IMR-90 (cell line): ENCODE results near the gene EDIL3. TPM values are rescaled to one million over a fixed set of nuclear protein-coding genes. Genes with fewer than 3 reads are reported as not detected.

ENCODE experiments used
- ATAC-seq: fragments of 200-7000 bp; cut with Tn5 transposase; 2 replicates; pipeline ENCODE4 v1.9.1; 2020; ENCODE audit warnings: low read depth, mild to moderate bottlenecking, moderate library complexity
- BruUV-seq: library from RNA; stranded (reverse); fragments of 400-500 nt; replicated peaks from 2 replicates; lab custom pipeline; 2021; lab: Mats Ljungman, UMichigan
- CTCF ChIA-PET: fragments of 300-600 bp; formaldehyde crosslinking; extraction: SDS; loops from one replicate; lab custom pipeline; 2021; ENCODE audit warnings: antibody characterized with exemption; lab: Yijun Ruan, JAX
- POLR2A ChIA-PET: fragments of 300-600 bp; sonication (Branson Sonifier 250); formaldehyde crosslinking; loops from one replicate; lab custom pipeline; 2022; ENCODE audit warnings: antibody characterized with exemption; ENCODE audit not compliant: unreplicated experiment; lab: Charles Lee
- DNase-seq: peaks from one replicate; pipeline ENCODE4 v3.0.0; 2013
- H2AFZ ChIP-seq: replicated peaks from 2 replicates; pipeline ENCODE3; 2013; ENCODE audit warnings: low read length, mild to moderate bottlenecking; ENCODE audit not compliant: poor library complexity
- H2AK5ac ChIP-seq: 2 replicates; pipeline ENCODE4 v1.6.1; 2013; ENCODE audit warnings: low read depth, low read length, inconsistent platforms
- H2AK9ac ChIP-seq: replicated peaks from 2 replicates; pipeline ENCODE3; 2013; ENCODE audit warnings: mild to moderate bottlenecking, low read depth, low read length, moderate library complexity; ENCODE audit not compliant: poor library complexity
- H2BK120ac ChIP-seq: 2 replicates; pipeline ENCODE4 v1.6.1; 2013; ENCODE audit warnings: low read depth, low read length, inconsistent platforms
- H2BK15ac ChIP-seq: 3 replicates; pipeline ENCODE4 v1.6.1; 2013; ENCODE audit warnings: low read depth, low read length, inconsistent platforms
- H2BK20ac ChIP-seq: 2 replicates; pipeline ENCODE4 v1.6.1; 2013; ENCODE audit warnings: low read depth, mild to moderate bottlenecking, inconsistent platforms, low read length, moderate library complexity
- H2BK5ac ChIP-seq: 2 replicates; pipeline ENCODE4 v1.6.1; 2013; ENCODE audit warnings: mild to moderate bottlenecking, low read depth, low read length, inconsistent platforms; ENCODE audit not compliant: poor library complexity, severe bottlenecking
- H3K14ac ChIP-seq: replicated peaks from 2 replicates; pipeline ENCODE4 v1.6.1; 2013; ENCODE audit warnings: low read depth, low read length, inconsistent platforms
- H3K18ac ChIP-seq: 2 replicates; pipeline ENCODE4 v1.6.1; 2013; ENCODE audit warnings: low read depth, low read length, control low read depth
- H3K23ac ChIP-seq: 2 replicates; pipeline ENCODE4 v1.6.1; 2013; ENCODE audit warnings: low read depth, low read length, inconsistent platforms
- H3K27ac ChIP-seq: 2 replicates; pipeline ENCODE4 v1.5.1; 2013; ENCODE audit warnings: mild to moderate bottlenecking, control low read depth, low read length; ENCODE audit not compliant: insufficient read depth
- H3K27me3 ChIP-seq: 2 replicates; pipeline ENCODE4 v1.6.1; 2013; ENCODE audit warnings: low read length; ENCODE audit not compliant: control insufficient read depth, insufficient read depth
- H3K36me3 ChIP-seq: 2 replicates; pipeline ENCODE4 v1.6.1; 2013; ENCODE audit warnings: low read length, mixed read lengths; ENCODE audit not compliant: control insufficient read depth, insufficient read depth
- H3K4ac ChIP-seq: 2 replicates; pipeline ENCODE4 v1.6.1; 2013; ENCODE audit warnings: low read depth, low read length, inconsistent platforms
- H3K4me1 ChIP-seq: 2 replicates; pipeline ENCODE4 v1.6.1; 2013; ENCODE audit warnings: low read length, mixed read lengths; ENCODE audit not compliant: control insufficient read depth, insufficient read depth
- H3K4me2 ChIP-seq: 2 replicates; pipeline ENCODE4 v1.6.1; 2013; ENCODE audit warnings: low read depth, mild to moderate bottlenecking, control low read depth, low read length, moderate library complexity
- H3K4me3 ChIP-seq: 2 replicates; pipeline ENCODE4 v1.5.1; 2013; ENCODE audit warnings: low read depth, mild to moderate bottlenecking, control low read depth, low read length, moderate library complexity; ENCODE audit not compliant: insufficient read depth
- H3K56ac ChIP-seq: 2 replicates; pipeline ENCODE4 v1.6.1; 2013; ENCODE audit warnings: low read length, inconsistent platforms; ENCODE audit not compliant: insufficient read depth; ENCODE audit errors: extremely low read depth
- H3K79me1 ChIP-seq, 2 experiments: 2 replicates each; pipeline ENCODE4 v1.6.1; 2013; ENCODE audit warnings: low read length in 2 of 2, inconsistent platforms in 1 of 2, low read depth in 1 of 2
- H3K9ac ChIP-seq: 2 replicates; pipeline ENCODE4 v1.6.1; 2013; ENCODE audit warnings: low read depth, low read length, control low read depth
- H3K9me1 ChIP-seq: 2 replicates; pipeline ENCODE4 v1.6.1; 2013; ENCODE audit warnings: low read length, inconsistent platforms; ENCODE audit not compliant: insufficient read depth
- H3K9me3 ChIP-seq: 2 replicates; pipeline ENCODE4 v1.6.1; 2013; ENCODE audit warnings: low read length; ENCODE audit not compliant: control insufficient read depth, insufficient read depth
- H4K20me1 ChIP-seq: 2 replicates; pipeline ENCODE4 v1.6.1; 2013; ENCODE audit warnings: low read length, inconsistent platforms; ENCODE audit not compliant: insufficient read depth
- H4K5ac ChIP-seq: 2 replicates; pipeline ENCODE4 v1.6.1; 2013; ENCODE audit warnings: mild to moderate bottlenecking, low read depth, low read length, control low read depth
- H4K8ac ChIP-seq, 2 experiments: 2 replicates each; pipeline ENCODE4 v1.6.1; 2013; ENCODE audit warnings: low read depth in 2 of 2, low read length in 2 of 2, control low read depth in 1 of 2, inconsistent platforms in 1 of 2
- H4K91ac ChIP-seq: 2 replicates; pipeline ENCODE4 v1.6.1; 2013; ENCODE audit warnings: low read depth, low read length, inconsistent platforms; ENCODE audit not compliant: insufficient read depth
- BHLHE40 ChIP-seq: fragments of 150-350 bp; IDR thresholded peaks from 2 replicates; pipeline ENCODE4 v1.6.1; 2016; ENCODE audit warnings: mild to moderate bottlenecking, low read depth, low read length
- CHD1 ChIP-seq: IDR thresholded peaks from 2 replicates; pipeline ENCODE4 v1.6.1; 2012; ENCODE audit warnings: low read depth, low read length, improper control_type of control experiment
- FOS ChIP-seq: fragments of 150-350 bp; IDR thresholded peaks from 2 replicates; pipeline ENCODE4 v1.6.1; 2016; ENCODE audit warnings: low read depth, low read length
- MAZ ChIP-seq: IDR thresholded peaks from 2 replicates; pipeline ENCODE4 v1.6.1; 2012; ENCODE audit warnings: low read depth, mild to moderate bottlenecking, low read length, improper control_type of control experiment, moderate library complexity, borderline replicate concordance
- POLR2A ChIP-seq: IDR thresholded peaks from 2 replicates; pipeline ENCODE4 v1.6.1; 2012; ENCODE audit warnings: mild to moderate bottlenecking, low read depth, low read length
- RAD21 ChIP-seq: IDR thresholded peaks from 2 replicates; pipeline ENCODE4 v1.6.1; 2012; ENCODE audit warnings: low read length, improper control_type of control experiment
- RCOR1 ChIP-seq: IDR thresholded peaks from 2 replicates; pipeline ENCODE4 v1.6.1; 2012; ENCODE audit warnings: mild to moderate bottlenecking, low read length, improper control_type of control experiment; ENCODE audit not compliant: insufficient replicate concordance
- RFX5 ChIP-seq: IDR thresholded peaks from 2 replicates; pipeline ENCODE4 v1.8.0; 2012; ENCODE audit warnings: low read depth, mild to moderate bottlenecking, low read length, moderate library complexity
- WGBS, 2 experiments: methylation state at CpG; one replicate each; pipeline versions ENCODE4 v1.1.5 to v1.1.7; 2013; ENCODE audit warnings: missing lambda C conversion rate in 2 of 2; ENCODE audit not compliant: insufficient read length in 1 of 2; ENCODE audit errors: extremely low coverage in 2 of 2; 5-methylcytosine and 5-hydroxymethylcytosine counted together
- dilution Hi-C: fragments of 300-500 bp; cut with HindIII; formaldehyde crosslinking; loops from one replicate; pipeline ENCODE4 v1.14.3; 2018; ENCODE audit warnings: low sequenced_read_pairs; ENCODE audit not compliant: unreplicated experiment
- in situ Hi-C: fragments of 300-500 bp; cut with MboI; formaldehyde crosslinking; loops from 3 replicates; pipeline ENCODE4 v1.14.3; 2019; ENCODE audit warnings: low sequenced_read_pairs, inconsistent platforms, mixed read lengths
- intact Hi-C: fragments of 100-400 bp; cut with micrococcal nuclease; formaldehyde crosslinking; loops from 2 replicates; pipeline ENCODE4 v1.10.0; 2022
- polyA plus RNA-seq, 3 experiments: library from polyadenylated mRNA; depleted of rRNA; stranded (reverse); fragments of >200 nt; gene quantifications; 2 replicates each; pipeline ENCODE4 v1.2.3, GENCODE V29; 2012; ENCODE audit warnings: low replicate concordance in 1 of 3
- total RNA-seq: library from RNA; depleted of rRNA; stranded (reverse); fragments of >200 nt; gene quantifications from 2 replicates; pipeline ENCODE4 v1.2.3, GENCODE V29; 2012
- TF ChIP-seq, protein P1 (sequence below): fragments of 150-350 bp; IDR thresholded peaks from 2 replicates; pipeline ENCODE4 v1.6.1; 2017; ENCODE audit warnings: mild to moderate bottlenecking, antibody characterized with exemption, low read length, low read depth
- TF ChIP-seq, protein P2 (sequence below): conservative IDR thresholded peaks from 2 replicates; pipeline ENCODE4 v1.5.1; 2012; ENCODE audit warnings: mild to moderate bottlenecking, low read depth, low read length, improper control_type of control experiment

EDIL3 gene
- total and polyA plus RNA-seq, 2 of the 4 experiments (the other 2 are of a cell fraction) = 55.5 to 82.8 TPM

DNA sequence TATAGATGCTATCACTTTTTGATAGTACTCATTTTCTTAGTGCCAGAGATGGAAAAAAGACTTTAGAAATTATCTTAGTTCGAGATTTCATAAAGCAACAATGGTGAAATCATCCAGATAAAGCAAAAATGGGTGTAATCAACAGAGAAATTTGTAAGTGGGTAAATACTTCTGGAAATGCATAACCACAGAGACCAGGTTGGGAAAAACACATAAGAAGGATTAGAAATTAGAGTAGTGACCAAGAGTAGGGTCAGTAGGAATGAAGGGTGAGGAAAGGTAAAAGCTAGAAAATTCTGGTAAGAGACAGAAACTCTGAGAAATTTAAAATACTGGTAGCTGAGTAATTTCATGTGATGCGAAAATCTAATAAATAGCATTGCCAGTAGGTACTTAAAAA lies 11.2 kb downstream of the EDIL3 start:
- WGBS, 2 experiments = 100% methylated on average over 1 of the region's 2 CpGs; no CpG with 5 or more reads in 1 of the 2 experiments
- H3K27ac ChIP-seq = no peak overlapping the region
- H4K8ac ChIP-seq = no peak overlapping the region; a peak in 1 of 4 replicates
- H3K79me1 ChIP-seq = peaks cover 12 to 32% of the 10 kb centered on the region in 2 experiments
- ChIA-PET CTCF (no interaction called here), POLR2A (no interaction called here)
- H2AFZ ChIP-seq = no peak overlapping the region
- H2BK20ac ChIP-seq = no peak overlapping the region
- peak overlapping the region; percentile 91 for H2BK5ac ChIP-seq
- H3K4ac ChIP-seq = no peak overlapping the region
- H3K9me1 ChIP-seq = peaks cover 3% of the 10 kb centered on the region; the same call in 1 of the 2 replicates
- DNase-seq (no peak), ATAC-seq (no peak)
- no peaks in the 10 kb centered on the region for H4K20me1 ChIP-seq
- intact Hi-C loops = no loop called here
- no peak overlapping the region for H3K4me3 ChIP-seq
- H2BK15ac ChIP-seq = no peak overlapping the region
- H3K27me3 ChIP-seq = no peaks in the 10 kb centered on the region
- in situ Hi-C loops = no loop called here
- no peak overlapping the region; the same call in 1 of the 2 replicates for H3K18ac ChIP-seq
- no peak overlapping the region for H3K9ac ChIP-seq
- H3K9me3 ChIP-seq = no peaks in the 10 kb centered on the region
- H2AK5ac ChIP-seq = no peak overlapping the region
- no peaks in the 10 kb centered on the region for H3K36me3 ChIP-seq
- H4K5ac ChIP-seq = no peak overlapping the region
- dilution Hi-C loops = no loop called here
- H3K23ac ChIP-seq = no peak overlapping the region
- no peak overlapping the region for H4K91ac ChIP-seq
- H3K14ac ChIP-seq = no peak overlapping the region
- no peak overlapping the region for H3K4me2 ChIP-seq
- TF ChIP-seq FOS (no peak), RCOR1 (no peak), MAZ (no peak), RAD21 (no peak), BHLHE40 (no peak), POLR2A (no peak), RFX5 (no peak), CHD1 (no peak)
- TF ChIP-seq, protein P1, sequence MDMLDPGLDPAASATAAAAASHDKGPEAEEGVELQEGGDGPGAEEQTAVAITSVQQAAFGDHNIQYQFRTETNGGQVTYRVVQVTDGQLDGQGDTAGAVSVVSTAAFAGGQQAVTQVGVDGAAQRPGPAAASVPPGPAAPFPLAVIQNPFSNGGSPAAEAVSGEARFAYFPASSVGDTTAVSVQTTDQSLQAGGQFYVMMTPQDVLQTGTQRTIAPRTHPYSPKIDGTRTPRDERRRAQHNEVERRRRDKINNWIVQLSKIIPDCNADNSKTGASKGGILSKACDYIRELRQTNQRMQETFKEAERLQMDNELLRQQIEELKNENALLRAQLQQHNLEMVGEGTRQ = no peak
- TF ChIP-seq, protein P2, sequence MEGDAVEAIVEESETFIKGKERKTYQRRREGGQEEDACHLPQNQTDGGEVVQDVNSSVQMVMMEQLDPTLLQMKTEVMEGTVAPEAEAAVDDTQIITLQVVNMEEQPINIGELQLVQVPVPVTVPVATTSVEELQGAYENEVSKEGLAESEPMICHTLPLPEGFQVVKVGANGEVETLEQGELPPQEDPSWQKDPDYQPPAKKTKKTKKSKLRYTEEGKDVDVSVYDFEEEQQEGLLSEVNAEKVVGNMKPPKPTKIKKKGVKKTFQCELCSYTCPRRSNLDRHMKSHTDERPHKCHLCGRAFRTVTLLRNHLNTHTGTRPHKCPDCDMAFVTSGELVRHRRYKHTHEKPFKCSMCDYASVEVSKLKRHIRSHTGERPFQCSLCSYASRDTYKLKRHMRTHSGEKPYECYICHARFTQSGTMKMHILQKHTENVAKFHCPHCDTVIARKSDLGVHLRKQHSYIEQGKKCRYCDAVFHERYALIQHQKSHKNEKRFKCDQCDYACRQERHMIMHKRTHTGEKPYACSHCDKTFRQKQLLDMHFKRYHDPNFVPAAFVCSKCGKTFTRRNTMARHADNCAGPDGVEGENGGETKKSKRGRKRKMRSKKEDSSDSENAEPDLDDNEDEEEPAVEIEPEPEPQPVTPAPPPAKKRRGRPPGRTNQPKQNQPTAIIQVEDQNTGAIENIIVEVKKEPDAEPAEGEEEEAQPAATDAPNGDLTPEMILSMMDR = no peak
- no TSS peak for BruUV-seq
- H2BK120ac ChIP-seq = no peak overlapping the region
- peaks cover 8% of the 10 kb centered on the region; the same call in 1 of the 2 replicates for H3K4me1 ChIP-seq
- H3K56ac ChIP-seq = no peak overlapping the region
- H2AK9ac ChIP-seq = no peak overlapping the region
